Activated CD8-positive, alpha-beta memory T cell treated with anti-CD3 and anti-CD28 coated beads, Interleukin-2, amount 50 U/mL, for 48 hours (primary cell): ENCODE measurements around the gene OR7G2.
"Not testable (repeated sequence)": the region's sequence is repeated elsewhere in the genome, so short reads cannot be mapped to it uniquely, and the experiment has no call there.

Experiments used
- DNase-seq: peaks from one replicate; pipeline ENCODE4 v3.0.0-alpha.2; 2020

OR7G2 gene

DNA sequence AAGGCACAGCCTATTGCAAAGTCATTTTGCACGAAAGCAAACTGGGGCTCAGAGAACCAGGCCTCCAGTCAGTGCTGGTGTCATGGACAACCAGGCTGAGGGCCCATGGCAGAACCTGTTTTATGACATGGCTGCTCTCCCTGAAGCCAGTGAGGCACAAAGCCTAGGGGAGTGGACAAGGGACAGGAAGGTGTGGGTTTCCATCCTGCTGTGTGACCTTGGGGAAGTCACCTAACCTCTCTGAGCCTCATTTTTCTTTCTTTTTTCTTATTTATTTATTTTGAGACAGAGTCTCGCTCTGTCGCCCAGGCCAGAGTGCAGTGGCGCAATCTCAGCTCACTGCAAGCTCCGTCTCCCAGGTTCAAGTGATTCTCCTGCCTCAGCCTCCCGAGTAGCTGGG, 35.6 kb downstream of the OR7G2 start:
- DNase-seq: not testable (repeated sequence)

DNA sequence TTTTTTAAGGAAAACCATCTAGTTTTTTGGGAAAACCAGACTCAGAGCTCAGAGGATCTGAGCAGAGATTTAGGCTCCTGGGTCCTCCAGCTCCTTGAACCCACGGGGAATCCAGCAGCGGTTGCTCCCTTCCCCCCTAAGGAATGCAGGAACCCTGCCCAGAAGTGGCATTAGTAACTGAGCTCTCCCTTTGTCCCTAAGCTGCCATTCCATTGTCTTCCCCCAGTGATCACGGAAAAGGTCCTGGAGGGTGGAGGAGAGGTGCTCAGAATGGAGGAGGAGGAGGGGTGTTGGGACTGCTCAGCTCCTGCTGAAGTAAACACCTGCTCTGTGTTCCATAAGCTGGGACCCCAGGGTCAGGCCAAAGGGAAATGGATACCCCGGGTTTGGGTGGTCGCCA, 37.2 kb downstream of the OR7G2 start:
- DNase-seq: no peak

DNA sequence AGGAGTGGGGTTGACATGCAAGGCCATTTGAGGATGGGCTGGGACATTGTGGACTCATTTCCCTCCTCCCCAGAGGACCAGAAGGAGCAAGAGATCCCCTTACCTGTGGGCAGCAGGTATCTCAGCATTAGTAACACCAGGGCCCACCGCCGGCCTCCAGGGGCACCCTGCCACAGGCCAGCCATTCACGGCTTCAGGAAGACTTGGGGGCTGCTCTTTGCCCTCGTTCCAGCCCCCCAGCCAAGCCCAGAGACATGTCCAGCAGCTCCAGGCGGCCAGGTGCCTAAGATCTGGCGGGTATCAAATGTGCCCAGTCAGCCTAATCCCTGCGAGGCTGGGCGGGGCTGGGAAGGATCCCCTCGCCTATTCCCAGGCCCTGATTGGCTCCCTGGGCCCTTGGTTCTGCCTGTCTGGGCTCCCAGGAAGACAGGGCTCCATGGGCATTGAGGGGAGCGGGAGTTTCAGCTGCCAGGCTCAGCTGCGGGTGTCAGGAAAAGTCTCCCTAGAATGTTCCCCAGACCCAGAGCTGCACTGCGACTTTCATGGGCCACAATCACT, 41.7 kb downstream of the OR7G2 start:
- DNase-seq: no peak

DNA sequence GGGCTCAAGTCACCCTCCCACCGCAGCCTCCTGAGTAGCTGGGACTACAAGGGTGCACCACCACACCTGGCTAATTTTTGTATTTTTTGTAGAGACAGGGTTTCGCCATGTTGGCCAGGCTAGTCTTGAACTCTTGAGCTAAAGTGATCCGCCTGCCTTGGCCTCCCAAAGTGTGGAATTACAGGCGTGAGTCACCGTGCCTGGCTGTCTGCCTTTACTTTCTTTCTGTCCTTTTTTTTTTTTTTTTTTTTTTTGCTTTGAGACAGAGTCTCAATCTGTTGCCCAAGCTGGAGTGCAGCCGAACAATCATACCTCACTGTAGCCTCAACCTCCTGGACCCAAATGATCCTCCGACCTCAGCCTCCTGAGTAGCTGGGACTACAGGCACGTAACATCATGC, 45.4 kb downstream of the OR7G2 start:
- no peak for DNase-seq

- DNase-seq: no peak
These were observed 46.5 kb downstream of the OR7G2 start for GRCh38 chr19:9060564-9061340.

DNA sequence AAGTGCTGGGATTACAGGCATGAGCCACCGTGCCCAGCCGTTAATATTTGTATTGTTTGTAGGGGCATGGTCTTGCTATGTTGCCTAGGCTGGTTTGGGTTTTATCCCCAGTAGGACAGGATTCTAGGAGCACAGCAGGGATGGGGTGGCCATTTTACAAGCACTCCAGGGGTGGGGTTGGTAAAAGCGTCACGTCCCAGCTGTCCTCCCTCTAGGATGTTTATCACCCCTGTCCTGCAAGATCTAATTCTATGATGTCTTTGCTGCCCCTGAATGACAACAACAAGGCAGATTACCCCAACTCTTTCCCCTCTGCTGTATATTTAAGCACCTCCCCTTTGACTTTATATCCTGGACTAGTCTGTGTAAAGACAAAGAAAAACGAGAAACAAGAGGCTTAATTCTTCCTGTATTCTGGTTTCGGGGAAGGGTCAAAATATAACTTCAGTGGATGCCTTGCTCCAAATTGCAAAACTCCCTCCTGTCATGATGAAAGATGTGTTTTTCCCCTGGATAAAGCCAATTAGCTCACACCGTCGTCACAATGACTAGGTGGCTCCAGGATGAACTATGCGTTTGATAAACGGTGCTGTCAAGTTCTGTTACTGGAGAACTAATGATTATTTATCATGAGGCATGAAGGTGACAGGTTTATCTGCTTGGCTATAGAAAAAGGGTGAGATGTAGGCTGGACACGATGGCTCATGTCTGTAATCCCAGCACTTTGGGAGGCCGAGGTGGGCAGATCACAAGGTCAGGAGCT, 48.2 kb downstream of the OR7G2 start:
- DNase-seq: no peak

- no peak for DNase-seq
These were observed 49.6 kb downstream of the OR7G2 start for GRCh38 chr19:9057505-9058258.

DNA sequence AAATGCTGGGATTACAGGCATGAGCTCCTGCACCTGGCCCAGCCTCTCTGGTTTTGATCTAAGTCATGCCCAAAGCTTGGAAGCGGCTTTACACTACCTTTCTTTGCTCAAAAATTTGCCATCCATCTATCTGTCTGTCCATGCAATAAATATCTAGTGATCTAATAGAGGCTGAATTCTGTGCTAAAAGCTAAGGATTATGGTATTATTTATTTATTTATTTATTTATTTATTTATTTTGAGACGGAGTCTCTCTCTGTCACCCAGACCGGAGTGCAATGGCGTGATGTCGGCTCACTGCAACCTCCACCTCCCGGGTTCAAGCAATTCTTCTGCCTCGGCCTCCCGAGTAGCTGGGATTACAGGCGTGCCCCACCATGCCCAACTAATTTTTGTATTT, 51.1 kb downstream of the OR7G2 start:
- not testable (repeated sequence) for DNase-seq

DNA sequence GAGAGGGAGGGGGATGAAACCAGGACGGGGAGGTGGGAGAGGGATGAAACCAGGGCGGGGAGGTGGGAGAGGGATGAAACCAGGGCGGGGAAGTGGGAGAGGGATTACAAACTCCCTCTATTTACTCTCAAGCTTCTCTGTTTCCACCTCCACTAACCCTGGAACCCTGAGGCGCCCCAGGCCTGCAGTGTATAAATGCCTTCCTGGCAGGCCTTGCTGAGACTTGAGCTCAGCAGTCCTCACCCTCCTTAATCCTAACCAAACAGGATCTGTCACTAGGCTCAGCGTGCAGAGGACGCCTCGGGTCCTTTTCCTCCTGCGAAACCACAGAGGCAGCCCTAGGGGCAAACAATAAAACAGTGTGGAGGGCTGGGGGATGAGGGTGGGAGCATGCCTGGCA, 52.5 kb downstream of the OR7G2 start:
- DNase-seq: no peak

DNA sequence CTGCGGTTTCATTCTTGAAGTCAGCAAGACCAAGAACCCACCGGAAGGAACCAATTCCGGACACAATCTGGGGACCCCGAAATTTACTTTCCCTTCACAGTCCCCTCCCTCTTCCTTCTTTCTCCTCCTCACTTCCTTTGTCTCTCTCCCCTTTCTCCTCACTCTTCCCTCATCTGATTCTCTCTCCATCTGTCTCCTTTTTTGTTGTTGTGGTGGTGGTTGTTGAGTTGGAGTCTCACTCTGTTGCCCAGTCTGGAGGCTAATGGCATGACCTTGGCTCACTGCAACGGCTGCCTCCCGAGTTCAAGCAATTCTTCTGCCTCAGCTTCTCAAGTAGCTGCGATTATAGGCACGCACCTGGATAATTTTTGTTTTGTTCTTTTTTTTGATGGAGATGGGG, 53.1 kb downstream of the OR7G2 start:
- no peak for DNase-seq

- DNase-seq: not testable (repeated sequence)
These were observed 53.6 kb downstream of the OR7G2 start for GRCh38 chr19:9053674-9054073.

GRCh38 chr19:9052894-9053293, 54.4 kb downstream of the OR7G2 start:
- DNase-seq: no peak
